ENCODE measurements around the gene IRAK3. TPM values are rescaled to one million over a fixed set of nuclear protein-coding genes. Genes with fewer than 3 reads are reported as not detected.

The IRAK3 gene
- total and polyA plus RNA-seq, 2 experiments from 2014 or later = 0.53 to 1.8 TPM

DNA sequence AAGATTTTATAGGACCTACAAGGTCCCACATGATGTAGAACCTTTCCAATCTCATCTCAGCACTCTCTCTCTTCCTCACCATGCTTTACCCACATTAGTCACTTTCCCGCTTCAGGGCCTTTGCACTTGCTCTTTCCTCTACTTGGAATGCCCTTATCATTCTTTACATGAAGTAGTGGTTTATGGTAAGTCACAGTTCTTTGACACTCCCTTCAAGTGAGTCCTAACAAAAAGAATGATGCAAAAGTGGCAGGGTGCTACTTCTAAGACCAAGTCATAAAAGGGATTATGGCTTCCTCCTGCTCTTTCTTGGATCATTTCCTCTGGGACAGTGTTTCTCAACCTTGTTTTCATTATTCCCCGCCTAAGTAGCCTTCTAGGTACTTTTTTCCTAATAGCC is 32.4 kb upstream of the IRAK3 start (continued):
- no peak for TF ChIP-seq POLR2AphosphoS5 (IDR thresholded peaks at IDR 0.05; ENCODE audit: low read depth)
- no peak for TF ChIP-seq EZH2 (IDR thresholded peaks at IDR 0.05; ENCODE audit: low read depth, unreplicated experiment)
- TF ChIP-seq, protein P1, sequence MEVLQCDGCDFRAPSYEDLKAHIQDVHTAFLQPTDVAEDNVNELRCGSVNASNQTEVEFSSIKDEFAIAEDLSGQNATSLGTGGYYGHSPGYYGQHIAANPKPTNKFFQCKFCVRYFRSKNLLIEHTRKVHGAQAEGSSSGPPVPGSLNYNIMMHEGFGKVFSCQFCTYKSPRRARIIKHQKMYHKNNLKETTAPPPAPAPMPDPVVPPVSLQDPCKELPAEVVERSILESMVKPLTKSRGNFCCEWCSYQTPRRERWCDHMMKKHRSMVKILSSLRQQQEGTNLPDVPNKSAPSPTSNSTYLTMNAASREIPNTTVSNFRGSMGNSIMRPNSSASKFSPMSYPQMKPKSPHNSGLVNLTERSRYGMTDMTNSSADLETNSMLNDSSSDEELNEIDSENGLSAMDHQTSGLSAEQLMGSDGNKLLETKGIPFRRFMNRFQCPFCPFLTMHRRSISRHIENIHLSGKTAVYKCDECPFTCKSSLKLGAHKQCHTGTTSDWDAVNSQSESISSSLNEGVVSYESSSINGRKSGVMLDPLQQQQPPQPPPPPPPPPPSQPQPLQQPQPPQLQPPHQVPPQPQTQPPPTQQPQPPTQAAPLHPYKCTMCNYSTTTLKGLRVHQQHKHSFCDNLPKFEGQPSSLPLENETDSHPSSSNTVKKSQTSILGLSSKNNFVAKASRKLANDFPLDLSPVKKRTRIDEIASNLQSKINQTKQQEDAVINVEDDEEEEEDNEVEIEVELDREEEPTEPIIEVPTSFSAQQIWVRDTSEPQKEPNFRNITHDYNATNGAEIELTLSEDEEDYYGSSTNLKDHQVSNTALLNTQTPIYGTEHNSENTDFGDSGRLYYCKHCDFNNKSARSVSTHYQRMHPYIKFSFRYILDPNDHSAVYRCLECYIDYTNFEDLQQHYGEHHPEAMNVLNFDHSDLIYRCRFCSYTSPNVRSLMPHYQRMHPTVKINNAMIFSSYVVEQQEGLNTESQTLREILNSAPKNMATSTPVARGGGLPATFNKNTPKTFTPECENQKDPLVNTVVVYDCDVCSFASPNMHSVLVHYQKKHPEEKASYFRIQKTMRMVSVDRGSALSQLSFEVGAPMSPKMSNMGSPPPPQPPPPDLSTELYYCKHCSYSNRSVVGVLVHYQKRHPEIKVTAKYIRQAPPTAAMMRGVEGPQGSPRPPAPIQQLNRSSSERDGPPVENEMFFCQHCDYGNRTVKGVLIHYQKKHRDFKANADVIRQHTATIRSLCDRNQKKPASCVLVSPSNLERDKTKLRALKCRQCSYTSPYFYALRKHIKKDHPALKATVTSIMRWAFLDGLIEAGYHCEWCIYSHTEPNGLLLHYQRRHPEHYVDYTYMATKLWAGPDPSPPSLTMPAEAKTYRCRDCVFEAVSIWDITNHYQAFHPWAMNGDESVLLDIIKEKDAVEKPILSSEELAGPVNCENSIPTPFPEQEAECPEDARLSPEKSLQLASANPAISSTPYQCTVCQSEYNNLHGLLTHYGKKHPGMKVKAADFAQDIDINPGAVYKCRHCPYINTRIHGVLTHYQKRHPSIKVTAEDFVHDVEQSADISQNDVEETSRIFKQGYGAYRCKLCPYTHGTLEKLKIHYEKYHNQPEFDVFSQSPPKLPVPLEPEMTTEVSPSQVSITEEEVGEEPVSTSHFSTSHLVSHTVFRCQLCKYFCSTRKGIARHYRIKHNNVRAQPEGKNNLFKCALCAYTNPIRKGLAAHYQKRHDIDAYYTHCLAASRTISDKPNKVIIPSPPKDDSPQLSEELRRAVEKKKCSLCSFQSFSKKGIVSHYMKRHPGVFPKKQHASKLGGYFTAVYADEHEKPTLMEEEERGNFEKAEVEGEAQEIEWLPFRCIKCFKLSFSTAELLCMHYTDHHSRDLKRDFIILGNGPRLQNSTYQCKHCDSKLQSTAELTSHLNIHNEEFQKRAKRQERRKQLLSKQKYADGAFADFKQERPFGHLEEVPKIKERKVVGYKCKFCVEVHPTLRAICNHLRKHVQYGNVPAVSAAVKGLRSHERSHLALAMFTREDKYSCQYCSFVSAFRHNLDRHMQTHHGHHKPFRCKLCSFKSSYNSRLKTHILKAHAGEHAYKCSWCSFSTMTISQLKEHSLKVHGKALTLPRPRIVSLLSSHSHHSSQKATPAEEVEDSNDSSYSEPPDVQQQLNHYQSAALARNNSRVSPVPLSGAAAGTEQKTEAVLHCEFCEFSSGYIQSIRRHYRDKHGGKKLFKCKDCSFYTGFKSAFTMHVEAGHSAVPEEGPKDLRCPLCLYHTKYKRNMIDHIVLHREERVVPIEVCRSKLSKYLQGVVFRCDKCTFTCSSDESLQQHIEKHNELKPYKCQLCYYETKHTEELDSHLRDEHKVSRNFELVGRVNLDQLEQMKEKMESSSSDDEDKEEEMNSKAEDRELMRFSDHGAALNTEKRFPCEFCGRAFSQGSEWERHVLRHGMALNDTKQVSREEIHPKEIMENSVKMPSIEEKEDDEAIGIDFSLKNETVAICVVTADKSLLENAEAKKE (CRISPR knock-in tag; IDR thresholded peaks at IDR 0.05) = no peak

DNA sequence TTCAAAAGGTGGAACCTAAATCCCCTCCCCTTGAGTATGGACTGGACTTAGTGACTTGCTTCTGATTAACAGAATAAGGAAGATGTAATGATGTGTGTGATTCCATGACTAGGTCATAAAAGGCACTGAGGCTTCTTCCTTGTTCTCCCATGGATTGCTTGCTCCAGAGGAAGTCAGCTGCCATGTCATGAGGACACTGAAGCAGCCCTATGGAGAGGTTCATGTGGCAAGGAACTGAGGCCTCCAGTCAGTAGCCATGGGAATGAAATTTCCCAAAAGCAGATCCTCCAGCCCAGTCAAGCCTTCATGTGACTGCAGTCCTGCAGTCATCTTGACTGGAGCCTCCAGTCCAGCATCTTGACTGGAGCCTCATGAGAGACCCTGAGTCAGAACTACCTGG is 29.9 kb upstream of the IRAK3 start:
- Histone ChIP-seq H3K9me2 (ENCODE audit: insufficient read depth) (no peaks in the 10 kb centered on the region), H3K27ac (ENCODE audit: low read depth) (no peak overlapping the region), H3K36me3 (ENCODE audit: insufficient read depth) (no peaks in the 10 kb centered on the region), H3K27me3 (ENCODE audit: insufficient read depth) (no peaks in the 10 kb centered on the region), H2AFZ (no peak overlapping the region), H3K79me2 (replicated peaks; ENCODE audit: insufficient read depth) (peaks cover 29% of the 10 kb centered on the region), H3K4me3 (no peak overlapping the region), H3K4me1 (ENCODE audit: insufficient read depth) (no peaks in the 10 kb centered on the region), H3K4me2 (no peak overlapping the region), H4K20me1 (replicated peaks; ENCODE audit: insufficient read depth) (no peaks in the 10 kb centered on the region), H3F3A (replicated peaks; ENCODE audit: low read depth) (no peaks in the 10 kb centered on the region)
- ATAC-seq = no peak
- DNase-seq (ENCODE audit: low spot score) = no peak
- Mint-ChIP-seq H3K9me3 (no peaks in the 10 kb centered on the region), H3K4me1 (0 out of 3 replicates have a peak, but pooled peaks cover 2% of the 10 kb centered on the region), H3K36me3 (ENCODE audit: low read depth) (peaks cover 18% of the 10 kb centered on the region; the same call in 2 of the 3 replicates), H3K27ac (no peak overlapping the region), H3K27me3 (ENCODE audit: insufficient read depth, low read depth, poor library complexity) (no peaks in the 10 kb centered on the region), H3K4me3 (no peak overlapping the region)
- TF ChIP-seq, protein P2, sequence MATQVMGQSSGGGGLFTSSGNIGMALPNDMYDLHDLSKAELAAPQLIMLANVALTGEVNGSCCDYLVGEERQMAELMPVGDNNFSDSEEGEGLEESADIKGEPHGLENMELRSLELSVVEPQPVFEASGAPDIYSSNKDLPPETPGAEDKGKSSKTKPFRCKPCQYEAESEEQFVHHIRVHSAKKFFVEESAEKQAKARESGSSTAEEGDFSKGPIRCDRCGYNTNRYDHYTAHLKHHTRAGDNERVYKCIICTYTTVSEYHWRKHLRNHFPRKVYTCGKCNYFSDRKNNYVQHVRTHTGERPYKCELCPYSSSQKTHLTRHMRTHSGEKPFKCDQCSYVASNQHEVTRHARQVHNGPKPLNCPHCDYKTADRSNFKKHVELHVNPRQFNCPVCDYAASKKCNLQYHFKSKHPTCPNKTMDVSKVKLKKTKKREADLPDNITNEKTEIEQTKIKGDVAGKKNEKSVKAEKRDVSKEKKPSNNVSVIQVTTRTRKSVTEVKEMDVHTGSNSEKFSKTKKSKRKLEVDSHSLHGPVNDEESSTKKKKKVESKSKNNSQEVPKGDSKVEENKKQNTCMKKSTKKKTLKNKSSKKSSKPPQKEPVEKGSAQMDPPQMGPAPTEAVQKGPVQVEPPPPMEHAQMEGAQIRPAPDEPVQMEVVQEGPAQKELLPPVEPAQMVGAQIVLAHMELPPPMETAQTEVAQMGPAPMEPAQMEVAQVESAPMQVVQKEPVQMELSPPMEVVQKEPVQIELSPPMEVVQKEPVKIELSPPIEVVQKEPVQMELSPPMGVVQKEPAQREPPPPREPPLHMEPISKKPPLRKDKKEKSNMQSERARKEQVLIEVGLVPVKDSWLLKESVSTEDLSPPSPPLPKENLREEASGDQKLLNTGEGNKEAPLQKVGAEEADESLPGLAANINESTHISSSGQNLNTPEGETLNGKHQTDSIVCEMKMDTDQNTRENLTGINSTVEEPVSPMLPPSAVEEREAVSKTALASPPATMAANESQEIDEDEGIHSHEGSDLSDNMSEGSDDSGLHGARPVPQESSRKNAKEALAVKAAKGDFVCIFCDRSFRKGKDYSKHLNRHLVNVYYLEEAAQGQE (IDR thresholded peaks at IDR 0.05; ENCODE audit: unreplicated experiment) = no peak
- no peak for TF ChIP-seq EZH2 (IDR thresholded peaks at IDR 0.05; ENCODE audit: low read depth, unreplicated experiment)
- no peak for TF ChIP-seq STAT1 (IDR thresholded peaks at IDR 0.05; ENCODE audit: unreplicated experiment)
- no peak for TF ChIP-seq POLR2AphosphoS5 (IDR thresholded peaks at IDR 0.05; ENCODE audit: low read depth)
- TF ChIP-seq EZH2phosphoT487 (IDR thresholded peaks at IDR 0.05; ENCODE audit: unreplicated experiment) = no peak
